Measurements from ENCODE around the gene LRG1. TPM values are rescaled to one million over a fixed set of nuclear protein-coding genes. Genes with fewer than 3 reads are reported as not detected.

The LRG1 gene
- total RNA-seq, 1 donor from 2014 or later, result 0.25 TPM

DNA sequence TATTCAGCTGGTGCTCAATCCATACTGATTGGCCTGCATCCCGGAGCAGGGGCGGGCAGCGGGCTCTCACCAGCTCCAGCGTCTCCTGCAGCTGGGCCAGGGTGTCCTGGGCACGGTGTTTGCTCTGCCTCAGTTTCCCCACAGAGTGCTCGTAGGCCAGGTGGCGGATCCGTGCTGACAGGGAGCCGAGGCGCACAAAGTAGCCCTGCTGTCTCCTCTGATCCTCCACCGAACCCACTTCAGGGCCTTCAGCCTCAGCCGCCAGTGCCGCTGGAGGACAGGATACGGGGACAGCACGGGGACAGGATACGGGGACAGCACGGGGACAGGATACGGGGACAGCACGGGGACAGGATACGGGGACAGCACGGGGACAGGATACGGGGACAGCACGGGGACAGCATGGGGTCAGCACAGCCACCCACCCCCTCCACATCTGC, 14.3 kb downstream of the LRG1 start:
- Histone ChIP-seq H3K27me3 (ENCODE audit: control insufficient read depth, insufficient read depth, low read length) (peaks cover 6% of the 10 kb centered on the region), H3K4me3 (ENCODE audit: low read depth, low read length) (no peak overlapping the region), H3K36me3 (ENCODE audit: control insufficient read depth, insufficient read depth, low read length) (no peaks in the 10 kb centered on the region)
- no peak for DNase-seq (ENCODE audit: low read depth)
- TF ChIP-seq, protein P1, sequence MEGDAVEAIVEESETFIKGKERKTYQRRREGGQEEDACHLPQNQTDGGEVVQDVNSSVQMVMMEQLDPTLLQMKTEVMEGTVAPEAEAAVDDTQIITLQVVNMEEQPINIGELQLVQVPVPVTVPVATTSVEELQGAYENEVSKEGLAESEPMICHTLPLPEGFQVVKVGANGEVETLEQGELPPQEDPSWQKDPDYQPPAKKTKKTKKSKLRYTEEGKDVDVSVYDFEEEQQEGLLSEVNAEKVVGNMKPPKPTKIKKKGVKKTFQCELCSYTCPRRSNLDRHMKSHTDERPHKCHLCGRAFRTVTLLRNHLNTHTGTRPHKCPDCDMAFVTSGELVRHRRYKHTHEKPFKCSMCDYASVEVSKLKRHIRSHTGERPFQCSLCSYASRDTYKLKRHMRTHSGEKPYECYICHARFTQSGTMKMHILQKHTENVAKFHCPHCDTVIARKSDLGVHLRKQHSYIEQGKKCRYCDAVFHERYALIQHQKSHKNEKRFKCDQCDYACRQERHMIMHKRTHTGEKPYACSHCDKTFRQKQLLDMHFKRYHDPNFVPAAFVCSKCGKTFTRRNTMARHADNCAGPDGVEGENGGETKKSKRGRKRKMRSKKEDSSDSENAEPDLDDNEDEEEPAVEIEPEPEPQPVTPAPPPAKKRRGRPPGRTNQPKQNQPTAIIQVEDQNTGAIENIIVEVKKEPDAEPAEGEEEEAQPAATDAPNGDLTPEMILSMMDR (IDR thresholded peaks at IDR 0.05; ENCODE audit: insufficient read depth, low read length, poor library complexity, severe bottlenecking), result no peak

DNA sequence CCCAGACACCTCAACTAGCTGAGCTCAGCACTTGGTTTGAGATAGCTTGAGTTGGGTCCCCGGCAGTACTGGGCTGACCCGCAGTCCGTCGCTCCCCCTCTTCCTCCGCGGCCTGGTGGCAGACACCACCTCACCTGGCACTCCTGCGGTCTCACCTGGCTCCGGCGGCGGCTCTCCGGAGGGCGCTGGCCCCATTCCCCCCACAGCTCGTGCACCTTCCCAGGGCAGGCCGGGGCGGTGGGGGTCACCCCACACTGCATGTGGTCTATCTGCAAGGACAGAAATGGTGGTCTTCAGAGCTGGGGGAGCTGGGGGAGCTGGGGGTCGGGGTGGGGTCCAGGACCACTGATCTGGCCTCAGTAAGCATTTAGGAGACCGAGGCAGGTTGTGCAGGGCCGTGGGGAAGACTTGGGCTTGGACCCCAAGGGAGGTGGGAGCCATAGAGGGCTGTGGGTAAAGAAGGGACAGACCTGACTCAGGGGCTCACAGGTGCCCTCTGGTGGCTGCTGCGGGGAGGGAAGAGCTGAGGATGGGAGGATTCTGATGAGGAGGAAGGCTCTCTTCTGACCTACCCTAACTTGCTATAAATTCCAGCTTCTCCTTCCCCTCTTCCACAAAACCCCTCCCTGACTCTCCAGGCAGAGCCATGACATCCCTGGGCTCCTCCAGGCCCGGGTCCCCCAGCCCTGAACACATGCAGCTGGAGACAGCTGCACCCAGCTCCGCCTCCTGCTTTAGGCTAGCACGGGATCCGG, 14.9 kb downstream of the LRG1 start:
- TF ChIP-seq, protein P1 (IDR thresholded peaks at IDR 0.05; ENCODE audit: insufficient read depth, low read length, poor library complexity, severe bottlenecking), result peak; percentile 84
- no peak for DNase-seq (ENCODE audit: low read depth)
- H3K4me3 ChIP-seq (ENCODE audit: low read depth, low read length), result no peak overlapping the region
- no peaks in the 10 kb centered on the region for H3K36me3 ChIP-seq (ENCODE audit: control insufficient read depth, insufficient read depth, low read length)
- H3K27me3 ChIP-seq (ENCODE audit: control insufficient read depth, insufficient read depth, low read length), result peaks cover under 1% of the 10 kb centered on the region

DNA sequence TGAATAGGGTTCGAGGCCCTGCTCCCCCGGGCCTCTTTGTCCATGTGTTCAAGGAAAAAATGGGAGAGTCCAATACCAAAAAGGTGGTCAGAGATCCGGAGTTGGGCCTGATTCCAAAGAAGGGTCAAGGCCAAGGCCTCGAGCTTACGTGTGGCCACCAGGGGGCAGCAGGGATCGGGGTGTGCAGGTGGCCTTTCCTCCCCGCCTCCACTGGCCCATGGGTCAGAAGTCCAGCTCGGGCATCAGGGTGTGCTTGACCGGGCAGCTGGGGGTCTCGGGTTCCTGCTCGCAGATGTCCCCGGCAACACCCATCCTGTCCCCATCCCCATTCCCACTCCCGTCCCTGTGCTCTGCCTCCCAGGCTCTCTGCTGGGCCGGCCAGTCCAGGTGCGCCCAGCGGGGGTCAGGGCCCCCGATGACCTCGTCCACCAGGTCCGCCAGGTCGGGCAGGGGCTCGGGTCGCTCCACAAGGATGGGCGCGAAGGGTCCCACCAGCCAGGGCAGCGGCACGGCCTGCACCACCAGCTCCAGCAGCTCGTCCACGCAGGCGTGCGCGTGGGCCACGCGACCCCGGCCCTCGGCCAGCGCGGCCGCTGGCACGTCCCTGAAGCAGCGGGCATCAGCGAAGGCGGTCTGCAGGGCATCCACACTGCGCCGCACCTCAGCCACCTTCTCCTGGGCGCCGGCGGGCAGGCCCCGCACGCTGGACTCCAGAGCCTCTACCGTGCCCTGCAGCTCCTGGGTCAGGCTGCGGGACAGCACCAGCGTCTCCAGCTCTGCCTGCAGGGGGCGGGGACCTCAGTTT, 16.3 kb downstream of the LRG1 start:
- TF ChIP-seq, protein P1 (IDR thresholded peaks at IDR 0.05; ENCODE audit: insufficient read depth, low read length, poor library complexity, severe bottlenecking), result peak; percentile 84
- no peak overlapping the region for H3K4me3 ChIP-seq (ENCODE audit: low read depth, low read length)
- no peak for DNase-seq (ENCODE audit: low read depth)
- no peaks in the 10 kb centered on the region for H3K36me3 ChIP-seq (ENCODE audit: control insufficient read depth, insufficient read depth, low read length)
- no peaks in the 10 kb centered on the region for H3K27me3 ChIP-seq (ENCODE audit: control insufficient read depth, insufficient read depth, low read length)

DNA sequence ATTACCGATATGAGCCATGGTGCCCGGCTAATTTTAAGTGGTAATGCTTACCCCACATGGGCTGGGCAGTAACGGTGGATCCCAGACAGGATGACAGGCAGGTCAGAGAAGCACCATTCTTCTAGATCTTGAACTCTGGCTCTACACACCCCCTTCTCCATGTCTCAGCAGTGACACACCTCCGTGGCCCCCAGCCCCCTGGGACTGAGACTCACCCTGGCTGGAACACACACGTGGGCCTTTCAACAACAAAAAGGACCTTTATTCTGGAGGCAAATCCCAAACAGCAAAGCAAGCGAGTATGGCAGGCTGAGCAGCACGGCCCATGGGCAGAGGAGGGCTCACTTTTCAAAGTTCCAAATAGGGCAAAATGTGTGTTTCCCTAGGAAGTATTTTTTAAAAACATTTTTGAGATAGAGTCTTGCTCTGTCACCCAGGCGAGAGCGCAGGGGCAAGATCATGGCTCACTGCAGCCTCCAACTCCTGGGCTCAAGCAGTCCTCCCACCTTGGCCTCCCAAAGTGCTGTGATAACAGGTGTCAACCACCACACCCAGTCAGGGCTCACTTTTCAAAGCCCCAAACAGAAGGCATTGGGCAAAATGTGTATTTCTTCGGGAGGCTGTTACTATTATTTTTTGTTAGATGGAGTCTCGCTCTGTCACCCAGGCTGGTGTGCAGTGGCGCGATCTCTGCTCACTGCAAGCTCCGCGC, 17.4 kb downstream of the LRG1 start:
- H3K4me3 ChIP-seq (ENCODE audit: low read depth, low read length), result no peak overlapping the region
- H3K27me3 ChIP-seq (ENCODE audit: control insufficient read depth, insufficient read depth, low read length), result no peaks in the 10 kb centered on the region
- DNase-seq (ENCODE audit: low read depth), result no peak
- TF ChIP-seq, protein P1 (IDR thresholded peaks at IDR 0.05; ENCODE audit: insufficient read depth, low read length, poor library complexity, severe bottlenecking), result no peak
- H3K36me3 ChIP-seq (ENCODE audit: control insufficient read depth, insufficient read depth, low read length), result no peaks in the 10 kb centered on the region

DNA sequence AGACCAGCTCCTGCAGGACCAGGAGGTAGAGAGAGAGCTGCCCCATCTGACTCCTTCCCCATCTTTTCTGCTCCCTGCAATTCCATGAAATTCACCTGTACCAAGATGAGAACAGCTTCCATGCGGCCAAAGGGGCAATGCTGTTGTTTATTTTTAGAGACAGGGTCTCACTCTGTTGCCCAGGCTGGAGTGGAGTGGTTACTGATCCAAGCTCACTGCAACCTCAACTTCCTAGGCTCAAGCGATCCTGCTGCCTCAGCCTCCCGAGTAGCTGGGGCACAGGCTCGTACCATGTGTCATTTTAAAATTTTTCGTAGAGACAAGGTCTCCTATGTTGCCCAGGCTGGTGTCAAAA, 18.0 kb downstream of the LRG1 start:
- TF ChIP-seq, protein P1 (IDR thresholded peaks at IDR 0.05; ENCODE audit: insufficient read depth, low read length, poor library complexity, severe bottlenecking), result no peak
- no peaks in the 10 kb centered on the region for H3K36me3 ChIP-seq (ENCODE audit: control insufficient read depth, insufficient read depth, low read length)

More for the DNA sequence above, 18.0 kb downstream of the LRG1 start:
- H3K4me3 ChIP-seq (ENCODE audit: low read depth, low read length), result no peak overlapping the region
- H3K27me3 ChIP-seq (ENCODE audit: control insufficient read depth, insufficient read depth, low read length), result no peaks in the 10 kb centered on the region
- DNase-seq (ENCODE audit: low read depth), result no peak

Data from kidney epithelial cell (primary cell).